ENCODE data around the gene EIF3J.

- peak; percentile 74 for TF ChIP-seq CTCF (IDR thresholded peaks at IDR 0.05; ENCODE audit: low read length)
- no peak for TF ChIP-seq EZH2 (optimal IDR thresholded peaks at IDR 0.05; ENCODE audit: low read depth, low read length)
These were observed 47.3 kb downstream of the EIF3J start for GRCh38 chr15:44584162-44584749.
